Right ventricle myocardium inferior (tissue), 1 donor: ENCODE measurements around the gene CPN2. TPM values are rescaled to one million over a fixed set of nuclear protein-coding genes. Genes with fewer than 3 reads are reported as not detected.

ENCODE experiments used
- ATAC-seq: fragments of 200-7000 bp; cut with Tn5 transposase; one replicate; pipeline ENCODE4 v1.9.1; 2020; ENCODE audit warnings: mild to moderate bottlenecking, moderate library complexity
- DNase-seq: peaks from one replicate; pipeline ENCODE4 v3.0.0; 2021; ENCODE audit errors: missing footprints
- intact Hi-C: fragments of 100-400 bp; cut with DNase I; formaldehyde crosslinking; loops from one replicate; pipeline ENCODE4 v1.11.0; 2022
- total RNA-seq: library from RNA; stranded (reverse); fragmentation: NEBNext Ultra II Directional; extraction: Animal tissue kit (Norgen Biotek cat#: 25700); gene quantifications from one replicate; pipeline ENCODE4 v1.2.1, GENCODE V29; 2021
- donor health status: DM: no; HTN: yes; CAD: no; lungs with severe emphysema.

Gene CPN2
- total RNA-seq, 1 donor from 2014 or later = 2.3 TPM

DNA sequence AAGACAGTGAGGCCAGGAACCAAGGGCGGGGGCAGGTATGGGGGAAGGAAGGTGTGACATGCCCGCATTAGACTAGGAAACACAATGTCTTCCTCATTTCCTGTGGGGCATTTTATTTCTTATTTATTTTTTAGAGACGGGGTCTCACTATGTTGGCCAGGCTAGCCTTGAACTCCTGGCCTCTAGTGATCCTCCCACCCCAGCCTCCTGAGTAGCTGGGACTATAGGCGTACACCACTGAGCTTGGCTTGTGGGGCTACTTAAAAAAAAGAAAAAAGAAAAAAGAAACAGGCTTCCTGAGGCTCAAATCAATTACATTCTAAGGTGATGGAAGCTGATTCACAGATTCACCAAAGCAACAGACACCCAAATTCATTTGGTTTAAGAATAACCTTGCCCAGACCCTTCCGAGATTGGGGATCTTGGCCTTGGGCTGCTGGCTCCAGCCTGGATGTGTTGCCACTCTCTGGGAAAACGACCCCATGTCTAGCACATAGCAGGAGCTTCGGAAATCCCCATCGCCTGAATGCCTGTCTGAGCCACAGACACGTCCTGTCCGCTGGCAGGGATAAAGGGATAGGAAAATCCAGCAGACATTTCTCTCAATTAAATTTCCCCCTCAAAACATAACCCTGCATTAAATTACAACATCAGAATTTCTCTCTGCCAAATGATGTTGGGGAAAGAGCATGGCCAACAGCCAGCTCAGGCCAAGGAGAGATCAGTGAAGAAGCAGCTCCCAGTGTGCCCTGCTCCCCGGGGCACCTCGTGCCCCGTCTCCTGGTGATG lies 13.0 kb downstream of the CPN2 start:
- ATAC-seq = no peak
- DNase-seq = no peak
- intact Hi-C loops = loop anchor here (10.0 kb wide), 1 partner anchor 673 kb away; no protein-coding TSS in a partner anchor

DNA sequence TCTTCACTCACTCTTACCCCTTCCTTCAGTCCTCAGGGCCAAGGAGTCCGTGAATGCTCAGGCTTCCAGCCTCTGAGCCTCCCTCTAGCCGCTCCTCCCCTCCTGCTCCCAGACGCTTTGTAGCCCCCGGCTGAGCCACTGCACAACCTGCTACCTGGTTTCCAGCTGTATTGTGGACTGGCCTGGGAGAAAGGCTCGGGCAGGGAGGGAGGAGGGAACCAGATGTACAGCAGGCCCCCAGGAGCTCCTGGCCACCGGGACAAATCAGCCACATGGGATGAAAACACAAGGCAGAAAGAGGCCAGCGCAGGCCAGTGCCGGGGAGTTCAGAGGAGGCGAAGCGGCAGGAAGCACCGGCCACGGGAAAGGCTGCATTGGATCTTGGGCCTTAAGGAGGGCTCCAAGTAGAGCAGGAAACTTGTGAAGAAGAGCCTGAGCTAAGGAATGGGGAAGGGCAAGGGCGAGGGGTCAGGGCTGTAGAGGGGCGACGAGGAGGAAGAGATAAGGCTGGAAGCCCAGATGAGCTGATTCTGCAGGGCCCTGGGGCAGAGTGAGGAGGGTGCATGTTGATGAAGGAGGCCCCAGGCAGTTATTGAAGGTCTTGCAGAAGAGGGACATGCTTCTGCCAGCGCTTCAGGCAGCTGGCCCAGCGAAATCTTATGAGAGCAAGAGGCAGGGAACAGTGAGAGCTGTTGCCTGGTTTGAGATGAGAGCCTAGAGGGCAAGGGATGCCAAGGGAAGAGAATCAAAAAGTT lies 14.3 kb downstream of the CPN2 start:
- DNase-seq (no peak), ATAC-seq (no peak)
- intact Hi-C loops = loop anchor here (10.0 kb wide), 1 partner anchor 672 kb away; no protein-coding TSS in a partner anchor

DNA sequence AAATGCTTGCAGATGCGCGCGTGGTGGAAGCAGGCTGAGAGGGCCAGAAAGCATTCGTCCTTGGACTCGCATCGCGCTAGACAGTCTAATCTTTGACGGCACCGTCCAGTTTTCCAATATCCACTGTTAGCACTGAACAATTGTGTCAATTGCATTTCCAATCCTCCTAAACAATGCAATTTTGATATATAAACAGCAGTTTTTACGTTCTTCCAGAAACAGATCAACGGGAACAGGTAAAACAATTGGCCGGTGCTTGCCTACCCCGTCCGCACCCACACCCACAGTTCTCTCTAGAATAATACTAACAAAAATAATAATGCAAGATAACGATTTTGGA lies 17.2 kb downstream of the CPN2 start:
- ATAC-seq = no peak
- no peak for DNase-seq
- intact Hi-C loops = loop anchor here (2.0 to 10.0 kb wide), 2 partner anchors 71 to 669 kb away; no protein-coding TSS in a partner anchor

DNA sequence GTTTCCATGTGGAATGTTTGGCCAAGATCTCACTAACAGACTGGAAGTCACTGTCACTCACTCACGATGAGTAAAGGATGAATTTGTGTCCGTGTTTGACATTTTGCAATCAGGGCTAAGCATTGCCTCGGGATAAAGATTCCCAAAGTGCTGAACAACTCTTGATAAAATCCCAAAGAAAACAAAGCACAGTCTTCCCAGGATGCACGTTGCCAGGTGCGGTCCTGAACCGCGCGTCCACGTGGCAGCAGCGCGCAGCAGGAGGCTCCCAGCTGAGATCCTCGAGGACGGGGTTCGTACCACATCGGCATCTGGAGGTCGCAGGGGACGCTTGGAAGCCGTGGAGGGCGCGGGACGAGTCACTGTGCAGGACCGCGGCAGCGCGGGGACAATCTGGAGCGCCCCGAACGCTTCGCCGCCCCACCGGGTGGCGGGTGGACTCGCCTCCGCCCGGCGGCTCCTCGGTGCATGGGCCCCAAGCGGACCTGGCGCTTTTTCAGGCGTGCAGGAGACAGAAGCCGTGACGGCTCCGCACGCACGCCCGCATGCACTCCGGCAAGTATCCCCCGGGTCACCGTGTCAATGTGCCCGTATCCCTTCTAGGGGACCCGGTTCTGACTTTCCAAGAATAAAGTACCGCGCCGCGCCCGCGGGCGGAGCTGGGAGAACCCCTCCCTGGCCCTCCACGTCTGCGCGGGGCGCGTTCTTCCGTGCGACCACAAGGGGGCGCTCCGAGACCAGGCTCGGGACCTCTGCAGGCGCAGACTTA lies 17.7 kb downstream of the CPN2 start:
- DNase-seq = peak; percentile 94

DNA sequence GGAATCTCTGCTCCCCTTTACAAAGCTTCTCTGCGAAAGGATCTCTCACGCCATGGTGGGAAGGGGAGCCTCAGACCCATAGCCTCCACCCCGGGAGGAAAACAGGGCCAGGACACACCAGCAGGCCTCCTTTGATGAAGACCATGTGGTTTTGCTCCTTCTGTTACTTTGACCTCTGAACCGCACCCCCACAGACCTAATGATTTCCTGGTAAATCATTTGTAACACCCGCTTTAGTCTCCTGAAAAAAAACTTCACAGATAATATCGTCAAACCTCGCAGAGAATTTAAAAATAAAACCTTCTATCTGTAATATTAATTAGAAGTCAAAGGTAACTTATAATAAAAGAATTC lies 18.3 kb downstream of the CPN2 start:
- ATAC-seq (no peak), DNase-seq (no peak)
- intact Hi-C loops = loop anchor here (2.0 to 10.0 kb wide), 2 partner anchors 72 to 668 kb away; no protein-coding TSS in a partner anchor

More for the DNA sequence above, 17.7 kb downstream of the CPN2 start:
- ATAC-seq = peak; percentile 92
- intact Hi-C loops = loop anchor here (2.0 to 10.0 kb wide), 2 partner anchors 71 to 669 kb away; no protein-coding TSS in a partner anchor

DNA sequence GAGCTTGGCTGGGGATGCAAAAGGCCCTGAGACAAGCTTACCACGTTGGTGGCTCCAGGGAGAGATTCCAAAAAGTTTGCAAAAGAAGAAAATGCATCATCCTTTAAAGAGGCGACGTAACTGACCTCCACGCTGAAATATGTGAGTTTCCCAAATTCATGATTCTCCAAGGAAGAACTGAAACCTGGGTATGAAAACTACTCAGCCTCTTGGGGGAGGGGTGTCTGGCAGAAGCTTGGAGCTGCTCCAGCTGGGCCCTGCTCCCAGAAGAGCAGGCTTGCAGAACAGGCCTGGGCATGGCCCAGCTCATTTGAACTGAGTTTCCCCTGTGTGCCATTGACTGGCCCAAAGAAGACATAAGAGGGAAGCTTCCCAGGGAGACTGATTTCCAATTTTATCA lies 20.5 kb downstream of the CPN2 start:
- ATAC-seq (peak; percentile 56), DNase-seq (peak; percentile 86)
- intact Hi-C loops = loop anchor here (10.0 kb wide), 1 partner anchor 666 kb away; no protein-coding TSS in a partner anchor

DNA sequence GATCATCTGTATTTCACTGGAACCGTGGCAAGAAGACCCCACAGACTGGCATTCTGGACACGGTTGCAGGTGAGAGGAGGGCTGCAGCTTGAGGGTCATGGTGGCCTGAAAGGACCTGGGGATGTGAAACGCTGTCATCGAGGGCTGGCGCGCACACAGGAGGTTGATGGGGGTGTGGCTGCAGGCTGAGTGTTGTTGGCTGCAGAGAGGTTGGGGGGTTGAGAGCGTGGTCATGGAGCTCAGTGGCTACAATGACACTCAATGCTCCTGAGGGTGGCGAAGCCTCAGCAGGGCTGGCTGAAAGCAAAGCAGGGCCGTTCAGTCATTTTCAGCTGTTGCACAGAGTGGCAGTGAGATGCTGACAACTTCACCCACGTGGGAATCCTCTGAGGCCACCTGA lies 21.0 kb downstream of the CPN2 start:
- DNase-seq (no peak), ATAC-seq (peak; percentile 15)
- intact Hi-C loops = loop anchor here (10.0 kb wide), 1 partner anchor 665 kb away; no protein-coding TSS in a partner anchor

DNA sequence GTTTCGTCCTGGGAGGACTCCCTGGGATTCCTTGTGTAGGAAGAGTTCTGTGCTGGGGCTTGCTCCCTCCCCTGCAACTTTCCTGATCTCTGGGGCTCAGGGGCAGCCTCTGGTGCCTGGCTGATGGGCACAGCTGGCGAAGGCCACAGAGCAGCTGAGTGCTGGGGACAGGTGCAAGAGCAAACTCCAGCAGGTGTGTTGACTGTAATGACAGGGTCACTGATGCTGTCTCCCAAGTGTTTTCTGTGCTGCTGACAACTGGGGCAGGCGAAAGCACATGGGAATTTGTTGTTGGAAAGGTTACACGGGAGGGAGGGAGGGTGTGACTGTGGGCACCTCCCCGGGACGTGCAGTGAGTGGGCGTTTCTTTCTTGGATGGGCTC lies 21.6 kb downstream of the CPN2 start:
- no peak for DNase-seq
- ATAC-seq = no peak

DNA sequence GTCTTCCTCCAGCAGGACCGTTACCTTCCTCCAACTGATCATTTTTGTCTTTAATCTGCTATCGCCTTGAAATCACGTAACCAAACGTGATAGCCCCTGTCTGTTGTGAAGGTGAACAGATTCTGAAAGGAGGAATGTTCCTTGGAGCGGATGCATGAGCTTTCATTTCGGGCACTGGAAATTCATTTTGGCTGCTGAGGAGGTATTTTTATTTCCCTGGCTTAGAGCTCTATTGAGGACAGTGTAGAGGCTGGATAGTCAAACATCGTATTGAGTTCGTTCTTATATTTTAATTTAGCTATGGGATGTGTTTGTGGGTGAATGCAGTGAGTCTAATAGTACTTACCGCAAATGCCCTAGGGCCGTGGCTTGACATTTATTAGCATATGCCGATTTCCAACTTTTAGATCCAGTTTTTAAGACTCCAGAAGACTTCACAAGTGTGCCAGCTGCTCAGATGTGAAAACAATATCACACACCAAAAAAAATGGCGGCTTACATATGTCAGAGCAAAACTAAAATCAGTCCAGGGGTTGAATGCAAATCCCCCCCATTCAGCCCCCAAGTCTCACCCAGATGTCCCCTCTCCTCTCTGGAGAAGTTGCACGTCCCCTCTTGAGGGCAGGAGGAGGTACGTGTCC lies 22.1 kb downstream of the CPN2 start:
- intact Hi-C loops = no loop called here
- DNase-seq = no peak
- ATAC-seq = no peak

More for the DNA sequence above, 21.6 kb downstream of the CPN2 start:
- intact Hi-C loops = no loop called here

DNA sequence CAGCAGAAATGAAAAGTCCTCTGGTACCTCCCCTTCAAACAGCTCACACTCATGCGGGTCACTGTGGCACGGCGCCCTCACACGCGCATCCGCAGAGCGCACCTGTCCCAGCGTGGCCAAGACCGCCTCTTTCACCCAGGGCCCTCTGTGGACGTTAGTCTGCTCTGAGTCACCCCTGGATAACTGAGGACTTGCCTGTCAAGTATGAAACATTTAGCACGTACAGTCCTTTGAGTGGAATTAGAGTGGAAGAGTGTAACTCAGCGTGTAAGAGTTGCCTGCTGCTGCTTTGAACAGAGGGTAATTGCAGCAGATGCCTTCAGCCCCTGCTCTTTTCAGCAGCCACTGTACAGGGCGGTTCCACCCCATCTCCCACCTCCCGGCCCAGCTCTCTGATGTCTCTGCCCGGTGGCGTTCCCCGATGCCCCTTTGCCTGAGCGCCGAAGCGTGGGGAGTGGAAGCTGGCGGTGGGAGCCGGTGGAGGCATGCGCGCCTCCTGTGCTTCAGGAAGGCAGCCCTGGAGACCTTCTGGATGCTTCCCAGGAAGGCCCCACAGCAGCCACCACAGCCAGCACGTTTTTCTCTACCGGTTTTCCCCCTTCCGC lies 23.0 kb downstream of the CPN2 start:
- ATAC-seq (no peak), DNase-seq (no peak)
- intact Hi-C loops = no loop called here

DNA sequence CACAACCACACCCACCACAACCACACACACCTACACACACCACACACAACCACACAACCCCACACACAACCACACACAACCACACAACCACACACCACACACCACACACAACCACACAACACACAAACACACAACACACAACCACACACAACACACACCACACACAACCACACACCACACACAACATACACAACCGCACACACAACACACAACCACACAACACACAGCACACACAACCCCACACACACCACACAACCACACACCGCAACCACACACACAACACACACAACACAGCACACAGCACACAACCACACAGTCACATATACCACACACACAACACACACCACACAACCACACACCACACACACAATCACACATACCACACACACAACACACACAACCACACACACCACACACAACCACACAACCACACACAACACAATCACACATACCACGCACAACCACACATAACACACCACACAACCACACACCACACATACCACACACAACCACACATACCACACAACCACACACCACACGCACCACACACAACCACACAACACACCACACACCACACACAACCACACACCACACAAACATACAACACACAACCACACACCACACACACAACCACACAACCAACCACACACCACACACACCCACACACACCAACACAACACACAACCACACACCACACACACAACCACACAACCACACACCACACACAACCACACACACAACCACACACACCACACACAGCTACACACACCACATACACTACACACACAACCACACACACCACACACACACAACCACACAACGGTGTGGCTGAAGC lies 23.7 kb downstream of the CPN2 start:
- intact Hi-C loops = no loop called here
- DNase-seq = no peak
- ATAC-seq = no peak

DNA sequence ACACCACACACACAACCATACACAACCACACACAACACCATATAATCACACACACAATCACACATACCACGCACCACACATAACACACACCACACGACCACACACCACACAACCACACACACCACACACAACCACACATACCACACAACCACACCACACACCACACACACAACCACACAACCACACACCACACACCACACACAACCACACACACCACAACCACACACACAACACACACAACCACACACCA lies 24.2 kb downstream of the CPN2 start:
- intact Hi-C loops = no loop called here
- no peak for DNase-seq
- no peak for ATAC-seq

DNA sequence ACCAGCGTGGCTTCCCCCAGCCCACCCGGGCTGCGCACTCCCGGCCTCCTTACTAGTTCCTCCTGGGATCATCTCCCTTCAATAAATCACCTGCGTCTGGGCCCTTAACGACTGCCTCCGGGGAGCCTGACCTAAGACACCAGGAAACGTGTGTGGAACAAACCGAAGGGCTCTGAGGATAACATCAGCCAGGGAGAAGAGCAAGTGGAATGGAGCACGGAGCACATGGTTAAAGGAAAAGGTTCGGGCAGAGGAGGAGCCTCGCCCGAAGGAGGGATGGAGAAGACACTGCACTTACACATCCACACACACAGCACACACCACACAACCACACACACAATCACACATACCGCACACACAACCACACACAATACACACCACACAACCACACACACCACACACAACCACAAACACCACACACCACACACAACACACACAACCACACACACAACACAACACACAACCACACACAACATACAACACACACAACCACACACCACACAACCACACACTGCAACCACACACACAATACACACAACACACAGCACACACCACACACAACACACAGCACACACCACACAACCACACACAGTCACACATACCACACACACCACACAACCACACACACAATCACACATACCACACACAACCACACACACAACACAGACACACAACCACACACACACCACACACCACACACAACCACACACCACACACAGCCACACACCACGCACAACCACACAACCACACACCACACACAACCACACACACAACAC lies 24.7 kb downstream of the CPN2 start:
- DNase-seq = no peak
- intact Hi-C loops = no loop called here
- ATAC-seq = no peak

DNA sequence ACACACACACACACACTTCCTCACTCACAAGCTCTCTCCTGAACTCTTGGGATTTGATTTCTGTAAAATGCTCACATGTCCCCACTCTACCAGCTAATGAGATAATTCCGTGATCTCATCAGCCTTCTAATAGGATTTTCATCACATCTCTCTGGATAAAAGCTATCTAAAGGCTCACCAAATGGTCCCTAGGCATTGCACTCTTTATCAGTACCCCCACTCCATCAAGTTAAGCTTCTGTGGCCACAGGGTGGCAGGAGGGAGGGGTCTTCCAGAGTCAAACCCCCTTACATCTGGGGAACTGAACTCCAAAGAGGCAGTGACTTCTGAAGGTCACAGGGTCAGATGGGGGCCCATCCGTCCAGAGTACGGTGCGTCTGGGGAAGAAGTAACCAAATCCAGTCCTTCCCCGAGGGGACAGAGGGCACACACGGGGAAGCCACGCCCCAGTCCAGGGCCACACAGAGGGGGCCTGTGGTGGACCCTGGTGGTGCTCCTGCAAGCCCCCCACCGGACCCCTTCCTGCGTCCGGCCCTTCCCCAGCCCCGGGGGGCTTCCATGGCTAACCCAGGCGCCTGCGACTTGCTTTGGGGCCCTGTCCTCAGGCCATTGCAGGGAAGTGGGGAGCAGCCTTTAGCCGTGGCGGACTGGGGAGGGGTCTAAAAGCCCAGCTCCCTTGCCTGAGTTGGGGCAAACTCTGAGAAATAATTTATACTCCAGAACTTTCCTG lies 25.5 kb downstream of the CPN2 start:
- DNase-seq (no peak), ATAC-seq (no peak)
- intact Hi-C loops = no loop called here

DNA sequence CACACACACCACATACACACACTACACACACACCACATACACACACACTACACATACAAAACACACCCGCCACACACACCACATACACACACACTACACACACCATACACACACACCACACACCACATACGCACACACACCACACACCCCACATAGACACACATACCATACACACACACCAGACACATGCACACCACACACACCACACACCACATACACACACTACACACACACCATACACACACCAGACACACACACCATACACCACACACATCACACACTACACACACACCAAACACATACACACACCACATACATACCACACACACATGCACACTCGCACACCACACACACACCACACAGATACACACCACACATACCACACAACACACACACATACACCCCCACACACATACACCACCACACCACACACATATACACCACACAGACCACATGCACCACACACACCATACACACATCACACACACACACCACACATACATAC lies 26.3 kb downstream of the CPN2 start:
- intact Hi-C loops = loop anchor here (5.0 kb wide), 1 partner anchor 328 kb away; no protein-coding TSS in a partner anchor
- ATAC-seq (no peak), DNase-seq (no peak)
